ENCODE data around the gene IFRD2.

IFRD2 gene

GRCh38 chr3:50298836-50299637 is 6.8 kb upstream of the IFRD2 start, which contains the start of the genes HYAL3 and NAA80:
Gene HYAL3, minus strand, starts transcription at chr3:50299405. Its CDS starts 3,803 bp downstream, at chr3:50295602.
Gene NAA80, minus strand, starts transcription at chr3:50299405. Its CDS starts 1,942 bp downstream, at chr3:50297463.
- POLR2A ChIA-PET, result interaction anchor here (0.6 to 1.4 kb wide), 5 partner anchors 16 to 38 kb away, joined by 3 to 5 read pairs (median 4); partner anchors contain the start of gene TUSC2
- peak; percentile 99 for DNase-seq
- Histone ChIP-seq H3K4me3 (ENCODE audit: control insufficient read depth in 1 of 7, extremely low read depth in 1 of 7, insufficient read depth in 4 of 7, low read depth in 2 of 7, low read length in 6 of 7) (peak within 1 kb of the TSS; percentile 59 to 98 (median 80)), H3K36me3 (ENCODE audit: control insufficient read depth in 4 of 4, insufficient read depth in 4 of 4, low read length in 3 of 4) (peaks cover 0 to 22% (median 9%) of the 10 kb centered on the region in 4 experiments), H3K27me3 (replicated peaks in 2 of 5; ENCODE audit: control insufficient read depth in 4 of 5, insufficient read depth in 5 of 5, low read length in 4 of 5) (no peaks in the 10 kb centered on the region), H3K4me1 (ENCODE audit: control extremely low read depth in 1 of 4, control insufficient read depth in 4 of 4, insufficient read depth in 4 of 4, low read length in 3 of 4) (peaks cover 7 to 34% (median 31%) of the 10 kb centered on the region in 4 experiments), H3K27ac (ENCODE audit: insufficient read depth in 1 of 2, low read depth in 1 of 2, low read length in 2 of 2, poor library complexity in 1 of 2, severe bottlenecking in 2 of 2) (peak within 1 kb of the TSS; percentile 66 to 86), H3K9me3 (ENCODE audit: control extremely low read depth in 1 of 5, control insufficient read depth in 4 of 5, insufficient read depth in 2 of 5, low read depth in 1 of 5, low read length in 4 of 5) (no peaks in the 10 kb centered on the region)
- WGBS (ENCODE audit: insufficient coverage), result 0% methylated on average over 46 of the region's 61 CpGs
- CTCF ChIA-PET, result interaction anchor here (0.7 to 5.5 kb wide), 15 partner anchors 10 to 461 kb away, joined by 3 to 46 read pairs (median 3); partner anchors contain the start of genes HYAL2, LSMEM2, SEMA3B and TUSC2

- WGBS (ENCODE audit: insufficient coverage), result 14% methylated on average over 8 of the region's 9 CpGs
- Histone ChIP-seq H3K4me3 (ENCODE audit: control insufficient read depth in 1 of 7, extremely low read depth in 1 of 7, insufficient read depth in 4 of 7, low read depth in 2 of 7, low read length in 6 of 7) (peak overlapping the region; percentile 59 to 98 (median 80)), H3K27ac (ENCODE audit: insufficient read depth in 1 of 2, low read depth in 1 of 2, low read length in 2 of 2, poor library complexity in 1 of 2, severe bottlenecking in 2 of 2) (peak overlapping the region; percentile 66 to 86), H3K4me1 (ENCODE audit: control extremely low read depth in 1 of 4, control insufficient read depth in 4 of 4, insufficient read depth in 4 of 4, low read length in 3 of 4) (peaks cover 7 to 34% (median 32%) of the 10 kb centered on the region in 4 experiments), H3K36me3 (ENCODE audit: control insufficient read depth in 4 of 4, insufficient read depth in 4 of 4, low read length in 3 of 4) (peaks cover 0 to 22% (median 9%) of the 10 kb centered on the region in 4 experiments), H3K9me3 (ENCODE audit: control extremely low read depth in 1 of 5, control insufficient read depth in 4 of 5, insufficient read depth in 2 of 5, low read depth in 1 of 5, low read length in 4 of 5) (no peaks in the 10 kb centered on the region), H3K27me3 (replicated peaks in 2 of 5; ENCODE audit: control insufficient read depth in 4 of 5, insufficient read depth in 5 of 5, low read length in 4 of 5) (no peaks in the 10 kb centered on the region)
- CTCF ChIA-PET, result interaction anchor here (0.8 to 5.5 kb wide), 13 partner anchors 10 to 82 kb away, joined by 3 to 46 read pairs (median 3); partner anchors contain the start of gene HYAL2
- POLR2A ChIA-PET, result interaction anchor here (1.1 to 1.4 kb wide), 2 partner anchors 30 to 39 kb away, joined by 3 to 5 read pairs; partner anchors contain the start of gene TUSC2
- peak in 1 of 3 donors; percentile 43 for DNase-seq
Measured at GRCh38 chr3:50297896-50298725, 5.9 kb upstream of the IFRD2 start.

DNA sequence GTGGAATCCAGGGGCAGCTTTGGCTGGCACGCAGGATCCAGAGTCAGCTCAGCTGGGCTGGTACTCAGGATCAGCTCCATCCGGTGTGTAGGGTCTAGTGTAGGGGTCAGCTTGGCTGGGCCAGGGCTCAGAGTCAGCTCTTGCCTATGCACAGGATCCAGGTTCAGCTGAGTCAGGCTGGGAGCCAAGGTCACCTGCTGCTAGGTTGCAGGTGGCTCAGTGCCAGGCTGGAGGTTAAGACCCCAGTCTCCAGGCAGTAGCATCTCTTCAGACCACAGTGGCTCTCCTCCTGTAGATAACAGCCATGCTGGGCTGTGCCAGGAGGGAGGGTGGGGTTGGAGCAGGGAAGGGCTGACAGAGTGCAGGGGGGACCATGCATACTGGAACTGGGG is 5.2 kb upstream of the IFRD2 start:
- no peak for DNase-seq
- POLR2A ChIA-PET, result interaction anchor here (0.7 kb wide), 1 partner anchor 93 kb away, joined by 3 read pairs; no protein-coding TSS in a partner anchor
- Histone ChIP-seq H3K27ac (ENCODE audit: insufficient read depth in 1 of 2, low read depth in 1 of 2, low read length in 2 of 2, poor library complexity in 1 of 2, severe bottlenecking in 2 of 2) (peak overlapping the region in 1 of 2 experiments; percentile 86), H3K9me3 (ENCODE audit: control extremely low read depth in 1 of 5, control insufficient read depth in 4 of 5, insufficient read depth in 2 of 5, low read depth in 1 of 5, low read length in 4 of 5) (no peaks in the 10 kb centered on the region), H3K36me3 (ENCODE audit: control insufficient read depth in 4 of 4, insufficient read depth in 4 of 4, low read length in 3 of 4) (peaks cover 0 to 22% (median 9%) of the 10 kb centered on the region in 4 experiments), H3K4me3 (ENCODE audit: control insufficient read depth in 1 of 7, extremely low read depth in 1 of 7, insufficient read depth in 4 of 7, low read depth in 2 of 7, low read length in 6 of 7) (peak overlapping the region in 2 of 7 experiments; percentile 83 to 98), H3K4me1 (ENCODE audit: control extremely low read depth in 1 of 4, control insufficient read depth in 4 of 4, insufficient read depth in 4 of 4, low read length in 3 of 4) (peaks cover 7 to 39% (median 39%) of the 10 kb centered on the region in 4 experiments), H3K27me3 (replicated peaks in 2 of 5; ENCODE audit: control insufficient read depth in 4 of 5, insufficient read depth in 5 of 5, low read length in 4 of 5) (no peaks in the 10 kb centered on the region)
- CTCF ChIA-PET, result interaction anchor here (0.6 to 5.5 kb wide), 9 partner anchors 9 to 72 kb away, joined by 3 to 46 read pairs (median 4); partner anchors contain the start of gene HYAL2
- WGBS (ENCODE audit: insufficient coverage), result 100% methylated on average over 2 of the region's 2 CpGs

- WGBS (ENCODE audit: insufficient coverage), result 99% methylated on average over 17 of the region's 18 CpGs
- no peaks in the 10 kb centered on the region for H3K9me3 ChIP-seq (ENCODE audit: control extremely low read depth in 1 of 5, control insufficient read depth in 4 of 5, insufficient read depth in 2 of 5, low read depth in 1 of 5, low read length in 4 of 5)
- no peak overlapping the region for H3K4me3 ChIP-seq (ENCODE audit: control insufficient read depth in 1 of 7, extremely low read depth in 1 of 7, insufficient read depth in 4 of 7, low read depth in 2 of 7, low read length in 6 of 7)
- ChIA-PET POLR2A (interaction anchor here (0.7 kb wide), 1 partner anchor 92 kb away, joined by 3 read pairs; no protein-coding TSS in a partner anchor), CTCF (interaction anchor here (0.6 to 5.5 kb wide), 8 partner anchors 8 to 72 kb away, joined by 3 to 46 read pairs (median 4); partner anchors contain the start of gene HYAL2)
- peaks cover 0 to 22% (median 9%) of the 10 kb centered on the region in 4 experiments for H3K36me3 ChIP-seq (ENCODE audit: control insufficient read depth in 4 of 4, insufficient read depth in 4 of 4, low read length in 3 of 4)
- peaks cover 7 to 40% (median 39%) of the 10 kb centered on the region in 4 experiments for H3K4me1 ChIP-seq (ENCODE audit: control extremely low read depth in 1 of 4, control insufficient read depth in 4 of 4, insufficient read depth in 4 of 4, low read length in 3 of 4)
- DNase-seq, result no peak
- no peak overlapping the region for H3K27ac ChIP-seq (ENCODE audit: insufficient read depth in 1 of 2, low read depth in 1 of 2, low read length in 2 of 2, poor library complexity in 1 of 2, severe bottlenecking in 2 of 2)
- no peaks in the 10 kb centered on the region for H3K27me3 ChIP-seq (replicated peaks in 2 of 5; ENCODE audit: control insufficient read depth in 4 of 5, insufficient read depth in 5 of 5, low read length in 4 of 5)
Measured at GRCh38 chr3:50296721-50297383, 4.6 kb upstream of the IFRD2 start.

- H3K4me1 ChIP-seq (ENCODE audit: control extremely low read depth in 1 of 4, control insufficient read depth in 4 of 4, insufficient read depth in 4 of 4, low read length in 3 of 4), result peaks cover 10 to 51% (median 49%) of the 10 kb centered on the region in 4 experiments
- ChIA-PET CTCF (interaction anchor here (0.9 to 5.5 kb wide), 3 partner anchors 21 to 28 kb away, joined by 4 to 46 read pairs (median 26); partner anchors contain the start of gene HYAL2), POLR2A (interaction anchor here (0.6 kb wide), 1 partner anchor 44 kb away, joined by 4 read pairs; no protein-coding TSS in a partner anchor)
- no peak overlapping the region for H3K4me3 ChIP-seq (ENCODE audit: control insufficient read depth in 1 of 7, extremely low read depth in 1 of 7, insufficient read depth in 4 of 7, low read depth in 2 of 7, low read length in 6 of 7)
- no peaks in the 10 kb centered on the region for H3K9me3 ChIP-seq (ENCODE audit: control extremely low read depth in 1 of 5, control insufficient read depth in 4 of 5, insufficient read depth in 2 of 5, low read depth in 1 of 5, low read length in 4 of 5)
- no peak overlapping the region for H3K27ac ChIP-seq (ENCODE audit: insufficient read depth in 1 of 2, low read depth in 1 of 2, low read length in 2 of 2, poor library complexity in 1 of 2, severe bottlenecking in 2 of 2)
- DNase-seq, result no peak
- H3K27me3 ChIP-seq (replicated peaks in 2 of 5; ENCODE audit: control insufficient read depth in 4 of 5, insufficient read depth in 5 of 5, low read length in 4 of 5), result no peaks in the 10 kb centered on the region
- WGBS (ENCODE audit: insufficient coverage), result 100% methylated on average over 6 of the region's 8 CpGs
- H3K36me3 ChIP-seq (ENCODE audit: control insufficient read depth in 4 of 4, insufficient read depth in 4 of 4, low read length in 3 of 4), result peaks cover 0 to 22% (median 9%) of the 10 kb centered on the region in 4 experiments
Measured at GRCh38 chr3:50295553-50296431, 3.6 kb upstream of the IFRD2 start.

Data from common myeloid progenitor, CD34-positive (primary cell).